ENCODE measurements around the gene SLC4A7.
"Not testable (repeated sequence)": the region's sequence is repeated elsewhere in the genome, so short reads cannot be mapped to it uniquely, and the experiment has no call there.

GRCh38 chr3:27438352-27438751, 45.8 kb downstream of the SLC4A7 start:
- TF ChIP-seq CTCF (optimal IDR thresholded peaks at IDR 0.05 in 1 of 3, IDR thresholded peaks at IDR 0.05 in 1 of 3, conservative IDR thresholded peaks at IDR 0.05 in 1 of 3; ENCODE audit: extremely low read depth in 1 of 3, insufficient read depth in 2 of 3, low read length in 3 of 3); EZH2 (IDR thresholded peaks at IDR 0.05; ENCODE audit: low read length): not testable (repeated sequence)

Measured in keratinocyte (primary cell).